Skeletal muscle tissue (tissue), 4 donors: Measurements from ENCODE around the gene ANXA4. TPM values are rescaled to one million over a fixed set of nuclear protein-coding genes. Genes with fewer than 3 reads are reported as not detected.
"Not testable (repeated sequence)": the region's sequence is repeated elsewhere in the genome, so short reads cannot be mapped to it uniquely, and the experiment has no call there.

Experiments used
- H3K27ac ChIP-seq: one replicate; pipeline ENCODE4 v1.7.0; 2013; ENCODE audit warnings: mild to moderate bottlenecking, low read depth, low read length, inconsistent platforms
- H3K27me3 ChIP-seq, 3 donors: one replicate each; pipeline ENCODE4 v1.7.0; 2013; ENCODE audit warnings: low read length in 3 of 3; ENCODE audit not compliant: control insufficient read depth in 3 of 3, insufficient read depth in 3 of 3
- H3K36me3 ChIP-seq, 3 donors: one replicate each; pipeline ENCODE4 v1.7.0; 2013; ENCODE audit warnings: low read length in 3 of 3; ENCODE audit not compliant: control insufficient read depth in 3 of 3, insufficient read depth in 3 of 3
- H3K4me1 ChIP-seq, 3 donors: one replicate each; pipeline ENCODE4 v1.7.0; 2013; ENCODE audit warnings: low read length in 3 of 3, mild to moderate bottlenecking in 3 of 3; ENCODE audit not compliant: control insufficient read depth in 3 of 3, insufficient read depth in 3 of 3
- H3K4me3 ChIP-seq, 3 donors: one replicate each; pipeline ENCODE4 v1.7.0; 2013; ENCODE audit warnings: low read length in 3 of 3
- H3K9ac ChIP-seq, 3 donors: one replicate each; pipeline ENCODE4 v1.7.0; 2013; ENCODE audit warnings: low read length in 3 of 3, mild to moderate bottlenecking in 3 of 3, moderate library complexity in 2 of 3, low read depth in 1 of 3
- H3K9me3 ChIP-seq, 3 donors: one replicate each; pipeline ENCODE4 v1.7.0; 2013; ENCODE audit warnings: low read length in 3 of 3; ENCODE audit not compliant: control insufficient read depth in 3 of 3
- total RNA-seq: library from RNA; depleted of rRNA; stranded (reverse); fragments of >200 nt; gene quantifications from one replicate; pipeline ENCODE4 v1.2.3, GENCODE V29; 2014
- donor health status: Osteomylitis.

ANXA4 gene
- total RNA-seq, 1 donor from 2014 or later = 18.8 TPM

DNA sequence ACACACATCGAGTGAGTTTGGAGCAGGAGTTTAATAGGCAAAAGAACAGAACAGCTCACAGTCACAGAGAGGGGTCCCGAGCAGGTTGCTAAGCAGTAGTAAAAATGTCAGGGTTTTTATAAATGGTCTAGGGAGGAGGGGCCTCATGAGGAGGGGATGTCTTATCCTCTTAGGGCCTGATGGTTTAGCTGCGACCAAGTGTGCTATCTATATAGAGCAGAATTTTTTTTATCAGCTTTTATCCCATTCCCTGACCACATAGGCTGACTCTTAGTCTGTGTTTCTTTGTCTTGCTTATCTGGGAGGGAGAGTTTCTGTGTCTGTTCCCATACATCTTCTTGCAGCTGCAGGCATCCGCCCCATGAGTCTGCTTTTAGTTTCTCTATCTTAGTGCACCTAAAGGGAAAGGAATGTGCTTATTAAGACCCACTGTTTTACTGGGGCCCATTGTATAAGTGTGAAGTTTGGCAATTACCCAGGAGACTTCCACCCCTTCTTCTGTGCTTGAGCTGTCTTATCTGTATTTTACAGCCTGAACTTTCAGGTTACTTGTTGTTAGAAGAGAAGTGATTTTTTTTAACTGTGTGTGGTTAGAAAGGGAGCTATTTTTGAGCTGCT lies 57.1 kb downstream of the ANXA4 start:
- peak overlapping the region; percentile 73 for H3K27ac ChIP-seq

DNA sequence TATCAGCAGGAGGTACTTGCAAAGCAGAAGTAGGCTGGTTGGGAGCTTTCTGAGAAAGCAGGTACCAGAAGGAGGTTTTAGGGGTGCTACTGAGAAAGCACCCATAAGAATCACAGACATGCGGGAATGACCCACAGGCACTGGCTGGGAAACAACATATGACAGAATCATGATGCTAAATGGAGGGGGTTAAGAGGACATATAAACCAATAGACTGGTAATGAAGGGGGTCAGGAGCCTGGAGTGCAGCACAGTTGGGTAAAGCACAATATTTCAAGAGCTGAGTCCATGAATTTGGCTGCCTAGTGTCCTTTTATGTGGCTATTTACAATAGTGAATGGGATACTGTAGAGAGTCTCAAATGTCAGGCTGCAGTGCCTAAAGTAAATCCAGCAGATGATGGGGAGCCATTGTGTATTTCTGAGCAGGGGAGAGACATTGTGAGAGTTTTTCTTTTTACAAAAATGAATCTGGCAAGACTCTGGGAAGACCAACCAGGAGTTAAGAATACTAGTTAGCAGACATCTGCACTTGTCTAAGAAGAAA lies 59.9 kb downstream of the ANXA4 start:
- H3K9me3 ChIP-seq = no peaks in the 10 kb centered on the region
- H3K9ac ChIP-seq = no peak overlapping the region
- H3K27ac ChIP-seq = no peak overlapping the region
- H3K36me3 ChIP-seq = peaks cover 6 to 13% (median 8%) of the 10 kb centered on the region in 3 donors
- H3K27me3 ChIP-seq = no peaks in the 10 kb centered on the region
- no peak overlapping the region for H3K4me3 ChIP-seq
- peaks cover 10 to 22% (median 22%) of the 10 kb centered on the region in 3 donors for H3K4me1 ChIP-seq

More for the DNA sequence above, 57.1 kb downstream of the ANXA4 start:
- Histone ChIP-seq H3K9me3 (no peaks in the 10 kb centered on the region), H3K9ac (peak overlapping the region; percentile 33 to 70 (median 60)), H3K27me3 (no peaks in the 10 kb centered on the region), H3K36me3 (no peaks in the 10 kb centered on the region), H3K4me1 (peaks cover 10 to 22% (median 22%) of the 10 kb centered on the region in 3 donors), H3K4me3 (peak overlapping the region; percentile 46 to 64 (median 58))

DNA sequence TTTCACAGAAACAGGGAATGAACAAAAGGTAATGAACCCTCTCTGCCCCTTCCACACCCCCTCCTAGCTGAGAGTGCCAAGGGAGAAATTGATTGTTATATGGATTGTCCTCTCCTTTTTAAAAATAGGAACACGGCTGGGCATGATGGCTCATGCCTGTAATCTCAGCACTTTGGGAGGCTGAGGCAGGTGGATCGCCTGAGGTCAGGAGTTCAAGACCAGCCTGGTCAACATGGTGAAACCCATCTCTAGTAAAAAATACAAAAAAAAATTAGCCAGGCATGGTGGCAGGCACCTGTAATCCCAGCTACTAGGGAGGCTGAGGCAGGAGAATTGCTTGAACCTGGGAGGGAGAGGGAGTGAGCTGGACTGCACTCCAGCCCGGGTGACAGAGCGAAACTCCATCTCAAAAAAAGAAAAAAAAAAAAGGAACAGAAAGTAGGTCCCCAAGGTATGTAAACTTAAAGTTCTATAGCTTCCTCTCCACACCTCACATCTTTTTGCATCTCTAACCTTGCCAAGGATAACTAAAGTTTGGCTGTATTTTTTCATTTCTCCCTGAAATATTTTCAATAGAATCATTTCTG lies 60.9 kb downstream of the ANXA4 start:
- not testable (repeated sequence) for H3K27ac ChIP-seq, H3K9ac ChIP-seq, H3K27me3 ChIP-seq, H3K9me3 ChIP-seq, H3K4me3 ChIP-seq
- peaks cover 12 to 24% (median 18%) of the 10 kb centered on the region in 3 donors for H3K36me3 ChIP-seq
- peaks cover 10 to 14% (median 14%) of the 10 kb centered on the region in 3 donors for H3K4me1 ChIP-seq

DNA sequence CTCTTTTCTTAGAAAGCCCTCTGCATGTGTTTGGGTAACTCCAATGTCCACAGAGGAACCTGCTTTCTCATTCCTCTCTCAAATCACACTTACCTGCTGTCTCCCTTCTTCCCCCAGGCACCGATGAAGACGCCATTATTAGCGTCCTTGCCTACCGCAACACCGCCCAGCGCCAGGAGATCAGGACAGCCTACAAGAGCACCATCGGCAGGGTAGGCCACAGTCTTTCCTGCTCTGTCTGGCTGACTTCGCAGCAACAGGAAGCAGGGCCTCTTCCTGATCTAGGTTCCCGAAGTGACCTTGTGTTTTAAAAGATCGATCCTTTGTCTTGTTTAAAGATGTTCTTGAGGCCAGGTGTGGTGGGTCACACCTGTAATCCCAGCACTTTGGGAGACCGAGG lies 62.5 kb downstream of the ANXA4 start:
- H3K9ac ChIP-seq = no peak overlapping the region
- H3K27me3 ChIP-seq = no peaks in the 10 kb centered on the region
- no peaks in the 10 kb centered on the region for H3K9me3 ChIP-seq
- no peak overlapping the region for H3K4me3 ChIP-seq
- no peak overlapping the region for H3K27ac ChIP-seq
- no peaks in the 10 kb centered on the region for H3K4me1 ChIP-seq
- H3K36me3 ChIP-seq = peaks cover 14 to 33% (median 22%) of the 10 kb centered on the region in 3 donors

DNA sequence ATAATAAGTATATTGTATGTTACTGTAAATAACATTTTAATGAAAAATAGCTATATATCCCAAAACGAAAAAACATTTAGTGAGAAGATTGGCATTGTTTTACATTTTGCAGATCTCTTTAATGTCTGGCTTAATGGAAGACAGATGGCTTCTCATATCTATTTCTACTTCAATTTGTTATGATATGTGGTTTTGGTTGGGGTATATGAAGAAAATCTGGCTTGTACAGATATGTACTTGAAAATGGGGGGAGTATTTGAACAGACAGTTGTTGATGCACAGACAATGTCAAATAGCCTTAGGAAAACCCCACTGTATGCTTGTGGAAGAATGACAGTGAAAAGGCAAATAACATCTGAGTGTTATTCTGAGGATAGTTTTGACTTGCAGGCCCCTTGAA lies 64.0 kb downstream of the ANXA4 start:
- H3K9me3 ChIP-seq = no peaks in the 10 kb centered on the region
- H3K27me3 ChIP-seq = no peaks in the 10 kb centered on the region
- peaks cover 21 to 45% (median 33%) of the 10 kb centered on the region in 3 donors for H3K36me3 ChIP-seq
- no peaks in the 10 kb centered on the region for H3K4me1 ChIP-seq
- no peak overlapping the region for H3K4me3 ChIP-seq
- no peak overlapping the region for H3K27ac ChIP-seq
- no peak overlapping the region for H3K9ac ChIP-seq

DNA sequence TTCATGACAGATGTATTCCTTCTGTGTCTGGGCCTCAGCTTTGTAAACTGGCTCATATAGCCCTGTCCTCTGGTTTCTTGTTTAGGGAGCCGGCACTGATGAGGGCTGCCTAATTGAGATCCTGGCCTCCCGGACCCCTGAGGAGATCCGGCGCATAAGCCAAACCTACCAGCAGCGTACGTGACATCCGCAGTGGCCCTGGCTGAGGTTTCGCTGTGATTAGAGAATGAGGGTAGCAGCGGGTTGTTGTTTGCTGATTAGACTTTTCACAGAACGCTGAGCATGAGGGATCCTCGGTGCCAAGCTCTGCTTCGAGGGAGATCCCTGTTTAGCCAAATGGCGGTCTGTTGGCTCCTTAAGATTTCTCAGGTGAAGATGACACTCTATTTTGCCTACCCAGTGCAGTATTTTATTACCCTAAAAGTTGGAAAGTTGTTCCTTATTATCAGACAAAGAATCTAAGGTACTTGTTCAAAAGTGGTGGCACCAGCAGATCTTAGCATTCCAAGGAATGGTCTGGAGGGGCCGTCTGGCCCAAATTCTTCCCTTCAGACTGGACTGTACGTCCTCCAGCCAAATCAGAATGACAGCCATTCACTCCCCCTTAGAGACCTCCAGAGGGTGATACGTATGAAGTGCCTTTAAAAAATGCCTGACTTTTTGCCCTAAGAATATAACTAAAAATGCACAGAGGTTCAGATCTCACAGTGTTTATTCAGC lies 66.0 kb downstream of the ANXA4 start:
- Histone ChIP-seq H3K9me3 (no peaks in the 10 kb centered on the region), H3K36me3 (peaks cover 28 to 60% (median 46%) of the 10 kb centered on the region in 3 donors), H3K27ac (no peak overlapping the region), H3K4me3 (no peak overlapping the region), H3K27me3 (no peaks in the 10 kb centered on the region), H3K9ac (no peak overlapping the region), H3K4me1 (no peaks in the 10 kb centered on the region)

DNA sequence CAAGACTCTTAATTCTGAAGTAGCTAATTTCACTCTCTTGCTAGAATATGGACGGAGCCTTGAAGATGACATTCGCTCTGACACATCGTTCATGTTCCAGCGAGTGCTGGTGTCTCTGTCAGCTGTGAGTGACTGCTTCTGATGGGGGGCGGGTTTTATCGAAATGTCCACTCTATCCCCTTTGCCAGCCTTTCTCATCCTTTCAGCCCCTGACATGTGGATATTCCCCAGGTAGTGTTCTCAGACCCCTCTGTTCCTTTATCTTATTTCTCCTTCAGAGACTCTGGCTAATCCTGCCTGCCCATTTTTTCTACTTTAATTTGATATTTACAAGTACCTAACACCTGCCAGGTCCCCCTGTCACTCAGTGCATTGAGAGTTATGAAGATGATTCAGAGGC lies 68.6 kb downstream of the ANXA4 start:
- Histone ChIP-seq H3K27me3 (no peaks in the 10 kb centered on the region), H3K9ac (no peak overlapping the region), H3K9me3 (no peaks in the 10 kb centered on the region), H3K4me1 (no peaks in the 10 kb centered on the region), H3K36me3 (peaks cover 25 to 55% (median 44%) of the 10 kb centered on the region in 3 donors), H3K4me3 (no peak overlapping the region), H3K27ac (no peak overlapping the region)

DNA sequence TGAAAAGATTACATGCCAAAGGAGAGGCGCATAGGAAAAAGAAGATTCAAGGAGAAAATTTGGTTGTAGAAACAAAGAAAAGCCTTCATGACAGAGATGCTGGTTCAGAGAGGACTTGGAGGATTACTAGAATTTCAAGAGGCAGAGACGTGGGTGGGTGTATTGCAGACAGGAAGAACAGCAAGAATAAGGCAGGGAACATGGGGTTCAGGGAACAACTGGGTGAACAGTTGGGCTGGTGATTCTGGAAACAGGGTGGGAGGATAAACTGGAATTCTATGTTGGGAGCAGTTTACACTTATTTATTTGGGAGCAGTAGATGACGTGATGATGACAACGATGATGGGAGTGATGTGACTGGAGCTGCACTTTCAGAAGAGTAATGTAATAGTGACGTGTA lies 69.1 kb downstream of the ANXA4 start:
- Histone ChIP-seq H3K27me3 (no peaks in the 10 kb centered on the region), H3K9me3 (no peaks in the 10 kb centered on the region), H3K27ac (no peak overlapping the region), H3K9ac (no peak overlapping the region), H3K4me3 (no peak overlapping the region), H3K36me3 (peaks cover 25 to 54% (median 44%) of the 10 kb centered on the region in 3 donors), H3K4me1 (no peaks in the 10 kb centered on the region)

DNA sequence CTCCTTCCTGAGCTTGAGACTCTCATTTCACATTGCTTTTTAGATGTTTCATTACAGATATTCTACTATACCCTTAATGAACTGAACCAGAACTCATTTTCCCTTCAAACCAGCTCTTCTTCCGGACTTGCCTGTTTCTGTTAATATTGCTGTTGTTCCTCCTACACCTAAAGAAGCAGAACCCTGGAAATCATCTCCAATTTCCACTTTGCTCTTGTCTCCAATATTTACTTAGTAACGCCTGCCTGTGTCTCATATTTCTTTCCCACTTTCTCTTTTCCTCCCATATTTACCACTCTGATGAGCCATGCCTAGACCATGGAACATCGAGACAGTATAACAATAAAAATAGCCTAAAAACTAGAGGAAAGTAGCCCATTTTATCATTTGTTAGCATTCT lies 69.7 kb downstream of the ANXA4 start:
- Histone ChIP-seq H3K36me3 (peaks cover 21 to 48% (median 39%) of the 10 kb centered on the region in 3 donors), H3K27ac (no peak overlapping the region), H3K4me3 (no peak overlapping the region), H3K27me3 (no peaks in the 10 kb centered on the region), H3K9ac (no peak overlapping the region), H3K4me1 (no peaks in the 10 kb centered on the region), H3K9me3 (no peaks in the 10 kb centered on the region)

DNA sequence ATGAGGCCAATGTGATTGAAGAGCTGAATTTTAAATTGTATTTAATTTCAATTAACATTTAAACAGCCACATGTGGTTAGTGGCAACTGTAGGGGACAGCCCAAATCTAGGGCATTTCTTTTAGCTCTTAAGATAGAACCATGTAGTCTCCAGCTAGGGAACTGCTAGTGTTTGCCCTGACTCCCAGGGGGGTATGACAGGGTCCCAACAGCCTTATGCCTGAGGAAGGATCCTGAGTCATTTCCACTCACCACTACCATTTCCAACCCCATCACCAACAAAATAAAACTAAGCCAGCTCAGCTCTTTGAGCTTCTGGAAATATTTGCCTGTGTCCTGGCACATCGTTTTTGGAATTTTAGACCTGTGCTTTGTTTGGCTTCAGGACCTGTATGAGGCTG lies 73.8 kb downstream of the ANXA4 start:
- no peak overlapping the region for H3K4me3 ChIP-seq
- H3K27me3 ChIP-seq = no peaks in the 10 kb centered on the region
- H3K9me3 ChIP-seq = no peaks in the 10 kb centered on the region
- no peak overlapping the region for H3K9ac ChIP-seq
- no peak overlapping the region for H3K27ac ChIP-seq
- H3K4me1 ChIP-seq = peaks cover 0 to 3% (median 2%) of the 10 kb centered on the region in 3 donors
- peaks cover 15 to 30% (median 30%) of the 10 kb centered on the region in 3 donors for H3K36me3 ChIP-seq
